DOHH2 (cell line): ENCODE measurements around the gene HSPA1L.
"Not testable (repeated sequence)": the region's sequence is repeated elsewhere in the genome, so short reads cannot be mapped to it uniquely, and the experiment has no call there.

Experiments
- H3F3A ChIP-seq: fragments of 200-600 bp; sonication (generic), shearing (Covaris generic); 2 replicates; pipeline ENCODE4 v1.6.0; 2016; ENCODE audit warnings: antibody characterized with exemption, mild to moderate bottlenecking; ENCODE audit not compliant: control insufficient read depth, insufficient read depth
- H3K27ac ChIP-seq: fragments of 200-600 bp; sonication (generic); 2 replicates; pipeline ENCODE4 v1.5.1; 2014; ENCODE audit warnings: low read depth, mild to moderate bottlenecking, low read length, moderate library complexity
- H3K27me3 ChIP-seq: fragments of 200-600 bp; sonication (generic); 2 replicates; pipeline ENCODE4 v1.6.1; 2014; ENCODE audit warnings: mild to moderate bottlenecking, low read length, mixed read lengths; ENCODE audit not compliant: control insufficient read depth
- H3K36me3 ChIP-seq: fragments of 200-600 bp; sonication (generic); 2 replicates; pipeline ENCODE4 v1.6.1; 2014; ENCODE audit warnings: mild to moderate bottlenecking, low read length, moderate library complexity, mixed read lengths; ENCODE audit not compliant: control insufficient read depth
- H3K4me1 ChIP-seq: fragments of 200-600 bp; sonication (generic); 2 replicates; pipeline ENCODE4 v1.6.1; 2014; ENCODE audit warnings: mild to moderate bottlenecking, low read length, mixed read lengths; ENCODE audit not compliant: control insufficient read depth
- H3K4me2 ChIP-seq: fragments of 200-600 bp; sonication (generic); 2 replicates; pipeline ENCODE4 v1.6.0; 2014; ENCODE audit warnings: mild to moderate bottlenecking, low read length, moderate library complexity
- H3K4me3 ChIP-seq: fragments of 200-600 bp; sonication (generic); 2 replicates; pipeline ENCODE4 v1.5.1; 2014; ENCODE audit warnings: mild to moderate bottlenecking, low read length, mixed read lengths
- H3K79me2 ChIP-seq: fragments of 200-600 bp; sonication (generic); 2 replicates; pipeline ENCODE4 v1.6.1; 2014; ENCODE audit warnings: mild to moderate bottlenecking, low read length, mixed read lengths; ENCODE audit not compliant: control insufficient read depth
- H3K9me2 ChIP-seq: fragments of 200-600 bp; sonication (generic); replicated peaks from 2 replicates; pipeline ENCODE4 v1.6.1; 2014; ENCODE audit warnings: mild to moderate bottlenecking, low read length, mixed read lengths; ENCODE audit not compliant: control insufficient read depth
- H3K9me3 ChIP-seq: fragments of 200-600 bp; sonication (generic); 2 replicates; pipeline ENCODE4 v1.6.1; 2014; ENCODE audit warnings: antibody characterized with exemption, low read length, mixed read lengths; ENCODE audit not compliant: control insufficient read depth, insufficient read depth
- H4K20me1 ChIP-seq: fragments of 200-600 bp; sonication (generic); 2 replicates; pipeline ENCODE4 v1.6.0; 2014; ENCODE audit warnings: low read depth, mild to moderate bottlenecking, antibody characterized with exemption, low read length, moderate library complexity; ENCODE audit not compliant: control insufficient read depth, insufficient read depth
- EZH2phosphoT487 ChIP-seq: fragments of 200-600 bp; sonication (generic); IDR thresholded peaks from 2 replicates; pipeline ENCODE4 v1.6.1; 2017; ENCODE audit warnings: borderline replicate concordance, mild to moderate bottlenecking, antibody characterized with exemption, low read length, moderate library complexity, mixed read lengths
- TF ChIP-seq, protein P1 (sequence below): fragments of 200-600 bp; sonication (generic); IDR thresholded peaks from one replicate; pipeline ENCODE4 v1.5.1; 2014; ENCODE audit warnings: antibody characterized with exemption, mild to moderate bottlenecking, low read depth, low read length; ENCODE audit not compliant: poor library complexity, severe bottlenecking

HSPA1L gene

GRCh38 chr6:31844507-31844906, 29.4 kb upstream of the HSPA1L start:
- H3K79me2 ChIP-seq = no peaks in the 10 kb centered on the region
- peaks cover 27% of the 10 kb centered on the region for H3K36me3 ChIP-seq
- H3K4me3 ChIP-seq = no peak overlapping the region
- H3K27ac ChIP-seq = no peak overlapping the region
- no peaks in the 10 kb centered on the region for H4K20me1 ChIP-seq
- no peaks in the 10 kb centered on the region for H3K9me3 ChIP-seq
- no peaks in the 10 kb centered on the region for H3K27me3 ChIP-seq
- H3F3A ChIP-seq = peaks cover 63% of the 10 kb centered on the region
- H3K4me2 ChIP-seq = no peak overlapping the region
- H3K9me2 ChIP-seq = no peaks in the 10 kb centered on the region
- no peaks in the 10 kb centered on the region for H3K4me1 ChIP-seq
- TF ChIP-seq, protein P1, sequence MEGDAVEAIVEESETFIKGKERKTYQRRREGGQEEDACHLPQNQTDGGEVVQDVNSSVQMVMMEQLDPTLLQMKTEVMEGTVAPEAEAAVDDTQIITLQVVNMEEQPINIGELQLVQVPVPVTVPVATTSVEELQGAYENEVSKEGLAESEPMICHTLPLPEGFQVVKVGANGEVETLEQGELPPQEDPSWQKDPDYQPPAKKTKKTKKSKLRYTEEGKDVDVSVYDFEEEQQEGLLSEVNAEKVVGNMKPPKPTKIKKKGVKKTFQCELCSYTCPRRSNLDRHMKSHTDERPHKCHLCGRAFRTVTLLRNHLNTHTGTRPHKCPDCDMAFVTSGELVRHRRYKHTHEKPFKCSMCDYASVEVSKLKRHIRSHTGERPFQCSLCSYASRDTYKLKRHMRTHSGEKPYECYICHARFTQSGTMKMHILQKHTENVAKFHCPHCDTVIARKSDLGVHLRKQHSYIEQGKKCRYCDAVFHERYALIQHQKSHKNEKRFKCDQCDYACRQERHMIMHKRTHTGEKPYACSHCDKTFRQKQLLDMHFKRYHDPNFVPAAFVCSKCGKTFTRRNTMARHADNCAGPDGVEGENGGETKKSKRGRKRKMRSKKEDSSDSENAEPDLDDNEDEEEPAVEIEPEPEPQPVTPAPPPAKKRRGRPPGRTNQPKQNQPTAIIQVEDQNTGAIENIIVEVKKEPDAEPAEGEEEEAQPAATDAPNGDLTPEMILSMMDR = no peak
- TF ChIP-seq EZH2phosphoT487 = no peak

GRCh38 chr6:31842053-31842452, 27.0 kb upstream of the HSPA1L start:
- Histone ChIP-seq H3K9me2 (no peaks in the 10 kb centered on the region), H3F3A (peaks cover 78% of the 10 kb centered on the region), H3K4me2 (no peak overlapping the region), H3K27ac (no peak overlapping the region), H4K20me1 (peaks cover 19% of the 10 kb centered on the region), H3K9me3 (no peaks in the 10 kb centered on the region), H3K36me3 (peaks cover 51% of the 10 kb centered on the region), H3K4me1 (peaks cover 19% of the 10 kb centered on the region), H3K4me3 (no peak overlapping the region), H3K27me3 (no peaks in the 10 kb centered on the region; the same call in 1 of the 2 replicates), H3K79me2 (peaks cover 21% of the 10 kb centered on the region)
- TF ChIP-seq, protein P1 = no peak
- TF ChIP-seq EZH2phosphoT487 = no peak

DNA sequence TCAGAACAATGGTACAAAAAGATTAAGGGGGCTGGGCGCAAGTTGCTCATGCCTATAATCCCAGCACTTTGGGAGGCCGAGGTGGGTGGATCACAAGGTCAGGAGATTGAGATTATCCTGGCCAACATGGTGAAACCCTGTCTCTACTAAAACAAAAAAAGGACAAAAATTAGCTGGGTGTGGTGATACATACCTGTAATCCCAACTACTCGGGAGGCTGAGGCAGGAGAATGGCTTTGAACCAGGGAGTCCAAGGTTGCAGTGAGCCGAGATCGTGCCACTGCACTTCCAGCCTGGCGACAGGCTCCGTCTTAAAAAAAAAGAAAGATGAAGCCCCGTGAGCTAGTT, 24.7 kb upstream of the HSPA1L start:
- not testable (repeated sequence) for H3K4me3 ChIP-seq, H3K27me3 ChIP-seq, H3K9me2 ChIP-seq, H3K9me3 ChIP-seq, H3K27ac ChIP-seq, H3K4me2 ChIP-seq
- Histone ChIP-seq H3F3A (peaks cover 87% of the 10 kb centered on the region), H3K36me3 (peaks cover 74% of the 10 kb centered on the region), H3K4me1 (peaks cover 24% of the 10 kb centered on the region), H3K79me2 (peaks cover 44% of the 10 kb centered on the region), H4K20me1 (peaks cover 23% of the 10 kb centered on the region)

DNA sequence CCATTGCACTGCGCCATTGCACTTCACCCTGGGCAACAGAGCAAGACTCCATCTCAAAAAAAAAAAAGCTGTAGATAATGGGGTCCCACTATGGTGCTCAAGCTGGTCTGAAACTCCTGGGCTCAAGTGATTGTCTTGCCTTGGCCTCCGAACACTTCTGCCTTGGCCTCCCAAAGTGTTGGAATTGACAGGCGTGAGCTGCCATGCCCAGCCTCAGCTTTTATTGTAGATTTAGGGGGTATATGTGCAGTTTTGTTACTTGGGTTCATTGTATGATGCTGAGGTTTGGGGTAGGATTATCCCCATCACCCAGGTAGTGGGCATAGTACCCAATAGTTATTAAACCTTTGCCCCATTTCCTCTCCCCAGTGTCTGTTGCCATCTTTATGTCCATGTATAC, 23.9 kb upstream of the HSPA1L start:
- H3K4me1 ChIP-seq = peaks cover 30% of the 10 kb centered on the region
- H3K27me3 ChIP-seq = no peaks in the 10 kb centered on the region; the same call in 1 of the 2 replicates
- H3K36me3 ChIP-seq = peaks cover 77% of the 10 kb centered on the region
- no peak overlapping the region for H3K27ac ChIP-seq
- no peaks in the 10 kb centered on the region for H3K9me2 ChIP-seq
- H3K4me3 ChIP-seq = no peak overlapping the region
- H3K79me2 ChIP-seq = peaks cover 52% of the 10 kb centered on the region
- TF ChIP-seq EZH2phosphoT487 = no peak
- TF ChIP-seq, protein P1 = no peak
- H3F3A ChIP-seq = peaks cover 83% of the 10 kb centered on the region
- peaks cover 23% of the 10 kb centered on the region for H4K20me1 ChIP-seq
- H3K9me3 ChIP-seq = no peaks in the 10 kb centered on the region
- H3K4me2 ChIP-seq = peak overlapping the region; percentile 26

DNA sequence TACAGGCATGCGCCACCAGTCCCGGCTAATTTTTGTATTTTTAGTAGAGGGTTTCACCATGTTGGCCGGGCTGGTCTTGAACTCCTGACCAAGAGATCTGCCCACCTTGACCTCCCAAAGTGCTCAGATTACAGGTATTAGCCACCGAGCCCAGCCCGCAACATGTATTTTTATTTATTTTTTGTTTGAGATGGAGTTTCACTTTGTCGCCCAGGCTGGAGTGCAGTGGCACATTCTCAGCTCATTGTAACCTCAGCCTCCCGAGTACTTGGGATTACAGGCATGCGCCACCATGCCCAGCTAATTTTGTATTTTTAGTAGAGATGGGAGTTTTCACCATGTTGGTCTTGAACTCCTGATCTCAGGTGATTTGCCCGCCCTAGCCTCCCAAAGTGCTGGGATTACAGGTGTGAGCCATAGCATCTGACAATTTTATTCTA, 23.1 kb upstream of the HSPA1L start:
- H3K4me3 ChIP-seq = peak overlapping the region; percentile 93

More for the DNA sequence above, 23.1 kb upstream of the HSPA1L start:
- H3K9me2 ChIP-seq, H3K27me3 ChIP-seq, H3K9me3 ChIP-seq: not testable (repeated sequence)
- H3K4me1 ChIP-seq = peaks cover 38% of the 10 kb centered on the region
- peak overlapping the region; percentile 88 for H3K4me2 ChIP-seq
- H3F3A ChIP-seq = peaks cover 82% of the 10 kb centered on the region
- H3K79me2 ChIP-seq = peaks cover 58% of the 10 kb centered on the region
- peaks cover 23% of the 10 kb centered on the region for H4K20me1 ChIP-seq
- H3K36me3 ChIP-seq = peaks cover 76% of the 10 kb centered on the region
- H3K27ac ChIP-seq = peak overlapping the region; percentile 87; the same call in 1 of the 2 replicates
